HG03045 (cell line): Measurements from ENCODE around the gene DERL3.

ENCODE experiments used
- ATAC-seq: cut with Tn5 transposase; IDR thresholded peaks from one replicate; pipeline ENCODE4 v1.9.1; 2021; ENCODE audit warnings: mild to moderate bottlenecking, moderate library complexity; ENCODE audit not compliant: unreplicated experiment

Gene DERL3

DNA sequence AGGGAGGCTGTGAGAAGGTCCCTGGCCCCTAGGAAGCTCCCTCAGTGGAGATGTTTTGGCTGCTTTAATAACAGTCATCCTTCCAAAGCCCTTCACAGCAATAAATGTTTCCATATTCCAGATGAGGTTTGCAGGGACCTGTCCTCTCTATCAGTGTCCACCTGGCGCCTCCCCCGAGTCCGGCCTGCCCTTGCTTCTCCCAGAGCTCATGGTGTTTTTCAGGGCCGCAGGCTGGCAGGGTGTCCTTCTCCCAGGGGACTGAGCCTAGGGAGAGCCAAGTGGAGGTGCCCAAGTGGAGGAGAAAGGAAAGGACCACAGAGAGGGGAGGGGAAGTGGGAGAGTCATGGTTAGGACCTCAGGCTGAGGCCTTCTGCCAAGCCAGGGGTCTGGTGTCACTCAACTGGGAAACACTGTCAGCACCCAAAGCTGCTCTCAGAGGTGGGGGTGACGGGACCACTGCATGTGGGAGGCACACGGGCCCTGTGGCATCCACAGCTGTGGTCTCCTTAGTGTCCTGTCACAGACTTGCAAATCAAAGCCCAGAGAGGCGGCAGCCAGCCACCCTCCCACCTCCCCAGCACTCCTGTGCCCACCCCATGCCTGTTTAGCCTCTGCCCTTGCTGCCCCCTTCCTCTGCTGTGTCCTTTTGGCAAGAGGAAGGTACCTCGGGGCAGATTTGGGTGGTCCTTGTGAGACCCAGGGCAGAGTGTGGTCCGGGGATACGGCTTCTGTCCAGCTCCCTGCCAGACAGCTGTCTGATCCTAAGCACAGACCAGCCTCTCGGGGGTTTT, 6.4 kb downstream of the DERL3 start:
- no peak for ATAC-seq

DNA sequence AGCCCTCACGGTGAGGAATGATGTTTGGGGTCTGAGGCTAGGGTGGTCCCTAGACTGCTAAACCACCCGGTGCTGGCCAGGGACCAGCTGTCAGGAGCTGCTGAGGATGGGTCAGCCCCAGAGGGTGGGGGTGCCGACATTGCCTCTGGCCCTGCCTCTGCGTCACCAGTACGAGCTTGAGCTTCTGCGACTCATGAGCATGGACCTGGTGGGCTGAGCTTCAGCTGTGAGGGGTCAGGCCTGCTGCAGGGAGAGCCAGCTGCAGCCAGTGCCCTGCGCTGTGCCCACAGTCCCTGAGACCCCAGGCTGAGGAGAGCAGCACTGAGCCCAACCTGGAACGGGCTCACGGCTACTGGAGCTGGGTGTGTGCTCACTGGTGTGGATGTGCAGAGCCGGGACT, 7.0 kb downstream of the DERL3 start:
- no peak for ATAC-seq

DNA sequence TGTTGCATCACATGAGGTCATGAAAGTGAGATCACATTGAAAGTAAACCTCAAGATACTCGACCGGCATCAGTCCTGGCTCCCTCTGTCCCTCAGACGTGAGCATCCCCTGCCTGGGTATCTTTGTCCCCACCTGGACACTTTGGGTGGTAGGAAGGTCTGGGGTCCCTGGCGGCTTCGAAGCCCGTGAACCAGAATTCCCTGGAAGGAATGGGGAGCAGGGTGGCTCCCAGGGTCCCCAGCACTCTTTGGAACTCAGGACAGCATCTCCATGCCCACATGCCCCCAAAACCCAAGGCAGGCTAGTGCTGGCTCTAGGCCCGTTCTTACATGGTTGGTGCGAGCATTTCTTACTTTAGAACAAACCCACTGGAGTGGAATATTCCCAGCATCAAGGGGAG, 7.5 kb downstream of the DERL3 start:
- no peak for ATAC-seq

DNA sequence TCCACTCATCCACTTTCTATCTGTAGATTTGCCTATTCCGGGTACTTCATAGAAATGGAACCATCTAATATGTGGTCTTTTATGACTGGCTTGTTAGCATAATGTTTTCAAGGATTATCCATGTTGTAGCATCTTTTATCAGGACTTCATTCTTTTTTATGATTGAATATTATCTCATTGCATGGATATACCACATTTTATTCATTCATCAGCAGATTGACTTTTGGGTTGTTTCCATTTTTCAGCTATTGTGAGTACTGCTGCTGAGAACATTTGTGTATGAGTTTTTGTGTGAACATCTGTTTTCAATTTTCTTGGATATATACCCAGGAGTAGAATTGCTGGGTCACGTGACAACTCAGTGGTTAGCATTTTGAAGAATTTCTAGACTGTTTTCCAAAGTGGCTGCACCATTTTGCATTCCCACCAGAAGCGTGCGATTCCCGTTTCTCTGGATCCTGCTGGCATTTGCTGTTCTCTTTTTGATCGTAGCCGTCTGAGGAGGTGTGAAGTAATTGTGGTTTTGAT, 8.9 kb downstream of the DERL3 start:
- ATAC-seq: no peak

DNA sequence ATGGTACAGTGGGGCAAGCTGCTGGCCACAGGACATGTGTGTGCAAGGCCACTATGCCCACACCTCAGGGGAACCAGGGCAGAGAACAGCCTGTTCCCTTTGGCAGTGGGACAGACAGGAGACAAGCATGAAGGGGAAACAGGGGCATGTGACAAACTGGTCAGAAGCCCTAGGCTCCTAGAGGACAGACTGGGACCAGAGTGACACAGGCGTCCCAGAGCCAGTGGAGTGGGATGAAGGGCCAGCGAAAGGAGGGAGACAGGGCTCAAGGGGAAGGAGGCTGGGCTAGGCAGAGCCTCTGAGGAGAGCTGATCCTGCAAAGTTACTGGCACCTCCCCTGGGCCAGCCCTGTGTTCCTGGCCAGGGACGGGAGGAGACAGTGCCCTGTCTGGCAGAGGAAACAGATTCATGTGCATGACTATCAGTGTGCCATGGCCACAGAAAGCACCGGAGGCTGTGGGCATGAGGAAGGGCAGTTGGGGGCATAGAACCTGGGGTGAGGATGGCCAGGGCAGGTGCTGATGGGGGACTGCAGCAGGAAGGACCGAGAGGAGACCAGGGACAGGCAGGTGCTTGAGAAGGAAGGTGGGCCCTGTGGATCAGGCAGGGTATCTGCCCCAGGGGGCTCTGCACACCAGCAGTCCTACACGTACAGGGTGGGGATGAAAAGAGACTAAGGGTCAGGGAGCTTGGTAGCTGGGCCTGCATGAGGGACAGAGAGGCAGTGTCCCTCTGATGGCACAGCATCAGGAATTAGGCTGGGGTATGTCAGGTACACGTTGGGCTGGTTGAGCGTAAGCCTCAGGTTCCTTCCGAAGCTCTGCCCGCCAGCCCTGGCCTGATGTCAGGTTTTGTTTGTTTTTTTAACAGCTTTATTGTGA, 9.8 kb downstream of the DERL3 start:
- ATAC-seq: no peak

DNA sequence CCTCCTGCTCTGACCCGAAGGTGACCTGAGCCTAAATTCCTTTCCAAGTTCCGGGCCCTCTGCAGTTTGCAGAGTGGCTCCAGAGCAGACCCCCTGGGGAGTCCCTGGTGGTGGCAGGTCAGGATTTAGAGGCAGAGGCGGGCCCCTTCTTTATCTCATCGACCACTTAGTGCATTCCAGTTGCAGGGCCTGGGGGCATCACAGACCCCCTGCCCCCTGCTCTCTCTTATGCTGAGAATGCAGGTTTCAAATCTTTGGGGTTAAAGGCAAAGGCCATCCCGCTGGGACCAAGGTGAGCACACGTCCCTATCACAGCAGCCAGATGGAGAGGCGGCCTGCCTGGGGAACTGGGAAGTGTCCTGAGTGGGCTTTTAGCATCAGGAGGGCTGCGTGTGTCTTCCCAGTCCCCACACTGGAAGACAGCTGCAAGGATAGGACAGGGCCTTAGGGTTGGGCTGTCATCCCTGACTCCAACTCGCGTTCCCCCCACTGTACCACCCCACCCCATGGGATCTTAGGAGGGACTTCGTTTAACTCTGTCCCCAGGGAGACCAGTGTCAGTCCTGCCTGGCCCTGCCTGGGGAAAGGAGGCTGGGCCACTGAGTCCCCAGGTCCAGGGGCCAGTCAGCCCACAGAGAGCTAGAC, 11.3 kb downstream of the DERL3 start:
- no peak for ATAC-seq

DNA sequence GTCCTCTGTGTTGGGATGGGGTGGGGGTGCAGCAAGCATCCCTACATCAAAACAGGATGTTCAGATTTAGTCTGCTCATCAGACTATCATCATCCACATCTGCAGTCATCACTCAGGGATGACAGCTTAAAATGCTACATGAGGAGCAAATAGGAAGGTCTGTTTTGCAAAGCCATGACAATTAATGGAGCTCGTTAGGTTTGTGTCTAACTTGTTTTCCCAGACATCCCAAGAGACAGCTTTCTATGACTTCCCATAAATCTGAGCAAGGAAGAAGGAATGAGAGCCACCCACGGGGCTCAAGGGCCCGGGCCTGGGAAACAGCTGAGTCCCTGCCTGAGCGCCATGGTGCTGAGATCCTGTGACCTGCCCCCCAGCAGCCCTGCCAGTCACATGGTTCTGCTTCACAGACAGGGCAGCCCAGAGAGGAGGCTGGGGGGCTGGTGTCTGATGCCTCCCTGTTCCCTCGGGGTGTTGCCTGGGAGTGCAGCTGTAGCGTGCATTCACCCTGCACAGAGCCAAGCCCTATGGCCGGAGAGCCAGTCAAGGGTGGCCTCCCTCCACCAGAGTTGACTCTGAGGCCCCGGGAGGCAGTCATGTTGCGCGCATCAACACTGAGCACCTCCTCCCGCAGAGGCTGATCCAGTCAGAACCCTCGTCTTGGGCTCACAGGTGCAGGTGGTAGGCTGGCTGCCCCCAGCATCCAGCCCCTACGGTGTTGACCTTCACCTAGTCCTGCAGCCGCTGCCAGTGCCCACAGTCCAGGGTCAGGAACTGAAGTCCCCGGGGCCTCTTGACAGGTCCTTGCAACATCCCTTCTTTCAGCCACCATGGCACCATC, 12.1 kb downstream of the DERL3 start:
- no peak for ATAC-seq

DNA sequence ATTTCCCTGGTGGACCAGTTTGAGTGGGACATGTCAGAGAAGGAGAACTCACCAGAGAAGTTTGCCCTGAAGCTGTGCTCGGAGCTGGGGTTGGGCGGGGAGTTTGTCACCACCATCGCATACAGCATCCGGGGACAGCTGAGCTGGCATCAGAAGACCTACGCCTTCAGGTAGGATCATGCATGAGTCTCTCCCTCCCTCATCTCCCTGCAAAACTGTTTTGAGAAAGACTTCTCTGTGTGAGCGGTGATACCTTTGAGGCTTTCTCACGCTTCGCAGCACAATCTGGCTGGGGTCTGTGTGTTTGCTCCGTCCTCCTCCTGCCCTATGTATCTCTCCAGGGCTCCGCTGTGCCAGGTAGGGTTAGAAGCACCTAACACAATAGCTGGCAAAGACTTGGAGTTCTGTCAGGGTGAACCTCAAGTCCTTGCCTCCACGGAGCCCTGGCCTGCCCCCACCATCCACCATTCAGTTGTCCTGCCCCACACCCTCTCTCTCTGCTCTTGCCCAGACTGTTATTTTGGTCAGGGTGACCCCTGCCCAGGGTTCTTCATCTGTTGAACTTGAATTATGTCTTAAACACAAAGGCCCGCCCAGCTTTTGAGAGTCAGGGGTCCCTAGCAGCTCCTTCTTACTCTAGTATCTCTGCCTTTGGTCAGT, 13.4 kb downstream of the DERL3 start:
- no peak for ATAC-seq

DNA sequence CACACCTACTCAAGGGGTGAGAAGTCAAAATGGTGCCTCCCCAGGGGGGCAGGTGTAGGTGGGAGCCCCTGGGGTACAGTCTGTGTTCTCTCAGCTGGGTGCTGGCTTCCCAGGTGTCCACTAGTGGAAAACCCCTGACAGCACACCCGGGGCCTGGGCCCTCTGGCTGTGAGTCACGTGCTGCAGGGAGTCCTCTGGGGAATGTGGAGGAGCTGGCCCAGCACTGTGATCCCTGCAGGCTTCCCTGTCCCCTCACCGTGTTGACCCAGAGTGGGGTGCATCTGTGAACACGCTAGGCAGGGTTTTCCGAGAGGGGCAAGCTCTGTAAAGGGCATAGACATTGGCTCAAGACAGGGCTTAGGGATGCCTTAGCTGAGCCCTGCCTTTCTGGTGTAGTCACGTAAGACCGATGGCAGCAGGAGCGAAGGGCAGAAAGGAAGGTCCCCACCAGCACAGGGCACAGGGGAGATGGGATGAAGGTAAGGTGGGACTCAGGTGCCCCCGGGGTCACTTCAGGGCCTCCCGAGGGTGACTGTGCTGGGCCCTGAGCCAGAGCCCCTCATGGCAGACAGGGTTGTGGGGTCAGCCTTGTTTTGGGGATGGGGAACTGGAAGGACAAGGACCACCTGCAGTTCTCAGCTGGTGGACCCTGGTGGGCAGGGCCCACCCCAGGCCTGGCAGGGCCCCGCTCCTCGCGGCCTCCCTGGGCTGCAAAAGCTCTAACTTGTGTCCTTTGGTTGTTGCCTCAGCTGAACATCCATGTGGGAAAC, 14.1 kb downstream of the DERL3 start:
- ATAC-seq: no peak

DNA sequence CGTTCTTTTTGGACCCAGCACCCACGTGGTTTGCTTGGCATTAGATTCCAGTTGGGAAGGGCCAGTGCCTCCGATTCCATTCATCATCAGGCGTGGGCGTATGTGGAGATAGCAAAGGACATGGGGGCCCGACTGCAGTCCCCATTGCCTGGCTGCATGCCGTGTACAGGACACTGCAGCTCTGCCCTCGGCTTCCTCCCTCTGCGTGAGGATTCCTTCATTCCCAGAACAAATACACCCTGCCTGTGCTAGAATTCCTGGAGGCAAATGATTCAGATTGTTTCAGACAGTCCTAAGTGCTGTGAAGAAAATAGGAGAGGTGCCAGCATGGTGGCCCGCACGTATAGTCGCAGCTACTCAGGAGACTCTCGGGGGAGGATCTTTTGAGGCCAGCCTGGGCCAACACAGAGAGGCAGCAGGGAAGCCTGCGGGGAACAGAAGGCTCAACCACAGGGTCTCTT, 15.4 kb downstream of the DERL3 start:
- ATAC-seq: no peak

DNA sequence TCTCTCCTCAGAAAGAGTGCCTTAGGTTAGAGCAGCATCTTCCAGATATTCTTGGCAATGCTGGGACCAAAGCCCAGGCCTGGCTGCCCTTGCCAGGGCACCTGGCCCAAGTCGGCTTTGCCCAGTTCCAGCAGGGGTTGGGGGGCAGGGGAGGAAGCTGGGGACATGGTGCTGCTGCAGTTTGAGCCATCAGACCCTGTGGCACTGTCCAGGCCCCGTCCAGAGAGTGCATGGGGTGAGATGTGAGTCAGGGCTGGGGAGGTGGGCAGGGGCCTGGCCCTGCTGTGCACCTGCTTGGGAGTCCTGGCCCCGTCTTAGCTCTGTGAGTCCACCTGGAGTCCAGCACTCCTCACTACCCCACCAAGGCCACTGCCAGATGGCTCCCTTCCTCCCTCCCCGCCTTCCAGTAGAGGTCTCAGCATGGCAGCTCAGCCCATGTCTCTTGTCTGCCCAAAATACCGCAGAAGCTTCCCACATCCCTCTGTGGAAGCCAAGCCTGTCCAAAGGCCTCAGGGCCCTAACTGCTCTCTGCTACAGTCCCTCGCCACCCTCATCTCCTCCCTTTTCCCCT, 16.6 kb downstream of the DERL3 start:
- ATAC-seq: no peak

DNA sequence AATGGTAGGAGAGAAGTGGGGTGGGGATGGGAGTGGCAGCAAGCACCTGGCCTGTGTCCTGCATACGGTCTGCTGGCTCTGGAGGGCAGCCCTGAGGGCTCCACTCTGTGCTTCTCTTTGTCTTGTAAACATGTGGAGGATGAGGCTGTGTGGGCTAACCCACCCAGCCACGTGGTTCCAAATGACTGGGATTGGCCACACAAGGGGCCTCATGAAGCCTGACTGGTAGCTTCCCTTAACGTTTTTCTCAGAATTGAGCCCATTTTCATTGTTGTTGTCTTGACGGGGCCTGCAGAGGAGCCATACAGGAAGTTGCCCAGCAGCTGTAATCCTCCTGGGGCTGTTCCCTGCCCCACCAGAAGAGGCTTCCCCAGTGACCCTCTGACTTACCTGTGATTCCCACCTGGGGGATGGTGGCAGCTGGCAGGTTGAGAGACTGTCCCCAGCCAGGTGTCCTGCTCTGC, 18.0 kb downstream of the DERL3 start:
- ATAC-seq: no peak

DNA sequence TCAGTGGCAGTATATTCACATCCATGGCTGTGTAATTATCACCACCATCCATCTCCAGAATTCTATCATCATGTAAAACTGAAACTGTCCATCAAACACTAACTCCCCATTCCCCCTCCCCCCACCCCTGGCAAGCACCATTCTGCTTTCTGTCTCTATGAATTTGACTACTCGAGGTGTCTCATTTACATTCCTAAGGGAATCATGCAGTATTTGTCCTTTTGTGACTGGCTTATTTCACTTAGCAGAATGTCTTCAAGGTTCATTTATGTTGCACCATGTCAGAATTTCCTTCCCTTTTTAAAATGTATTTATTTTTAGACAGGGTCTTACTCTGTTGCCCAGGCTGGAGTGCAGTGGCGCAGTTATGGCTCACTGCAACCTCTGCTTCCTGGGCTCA, 20.3 kb downstream of the DERL3 start:
- no peak for ATAC-seq

DNA sequence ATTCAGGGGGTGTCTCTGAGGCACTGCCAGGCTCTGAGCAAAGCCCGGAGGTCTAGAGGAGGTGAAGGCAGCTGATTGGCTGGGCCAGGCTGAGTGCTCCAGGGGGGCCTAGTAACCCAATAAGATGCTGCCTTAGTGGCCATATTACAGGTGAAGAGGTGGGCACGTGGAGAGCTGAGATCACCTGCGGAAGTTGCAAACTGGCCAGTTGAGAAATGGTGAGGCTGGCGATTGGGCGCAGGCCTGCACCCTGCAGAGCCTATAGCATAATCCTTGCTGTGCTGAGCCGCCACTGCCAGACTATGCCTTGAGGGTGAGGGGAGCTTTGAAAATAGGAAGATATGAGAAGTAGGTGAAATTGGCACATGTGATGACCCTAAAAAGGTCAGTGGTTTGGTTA, 21.7 kb downstream of the DERL3 start:
- ATAC-seq: no peak

DNA sequence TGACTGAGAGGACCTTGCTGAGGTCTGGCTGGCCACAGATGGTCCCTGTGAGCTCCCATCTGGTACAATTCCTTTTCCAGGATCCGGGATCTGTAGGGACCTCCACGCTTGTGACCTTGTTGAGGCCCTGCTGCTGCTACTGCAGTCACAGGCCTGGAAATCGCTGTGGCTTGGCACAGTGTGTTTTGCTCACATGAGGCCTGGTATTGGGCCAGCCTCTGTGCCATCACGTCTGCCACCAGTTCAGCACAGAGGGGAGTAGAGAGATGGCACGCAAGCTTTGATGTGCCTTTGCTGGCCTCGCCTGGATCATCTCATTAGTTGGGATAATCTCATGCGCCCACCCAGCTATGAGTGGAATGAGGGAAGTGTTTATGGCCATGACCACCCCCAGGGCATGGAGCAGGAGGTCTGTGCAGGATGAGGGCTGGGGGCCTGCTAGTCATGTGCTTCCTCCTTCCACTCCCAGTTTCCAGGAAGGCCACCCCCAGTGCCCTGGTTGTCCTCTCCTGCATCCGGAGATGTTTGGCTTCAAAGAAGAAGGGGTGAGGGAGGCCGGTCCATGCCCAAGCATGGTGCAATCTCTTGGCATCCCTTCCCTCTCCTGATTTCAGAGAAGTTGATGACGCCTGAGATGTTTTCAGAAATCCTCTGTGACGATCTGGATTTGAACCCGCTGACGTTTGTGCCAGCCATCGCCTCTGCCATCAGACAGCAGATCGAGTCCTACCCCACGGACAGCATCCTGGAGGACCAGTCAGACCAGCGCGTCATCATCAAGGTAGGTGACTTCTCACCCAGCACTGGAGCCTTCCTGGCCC, 22.4 kb downstream of the DERL3 start:
- ATAC-seq: no peak

DNA sequence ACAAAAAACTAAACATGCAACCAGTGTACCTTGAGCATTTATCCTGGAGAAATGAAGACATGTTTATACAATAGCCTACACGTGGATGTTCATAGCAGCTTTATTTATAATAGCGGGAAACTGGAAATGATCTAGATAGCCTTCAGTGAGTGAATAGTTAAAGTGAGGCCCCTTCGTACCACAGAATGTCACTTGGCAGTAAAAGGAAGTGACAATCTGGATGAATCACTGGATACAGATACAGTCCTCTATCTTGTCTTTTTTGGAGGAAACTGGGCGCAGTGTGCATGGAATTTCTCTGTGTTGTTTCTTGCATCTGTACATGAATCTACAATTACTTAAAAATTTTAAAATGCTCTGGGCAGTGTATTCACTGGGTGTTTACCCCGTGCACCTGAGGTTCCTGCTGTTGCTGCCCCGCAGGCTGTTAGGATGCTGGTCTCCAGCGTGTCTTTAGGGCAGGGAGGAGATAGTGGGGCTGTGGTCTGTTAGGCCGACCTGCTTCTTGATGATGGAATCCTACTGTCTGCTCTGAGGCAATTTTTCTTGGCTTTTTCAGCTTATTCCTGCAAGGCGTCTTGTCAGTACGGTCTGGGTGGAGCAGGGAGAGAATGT, 23.2 kb downstream of the DERL3 start:
- ATAC-seq: no peak

DNA sequence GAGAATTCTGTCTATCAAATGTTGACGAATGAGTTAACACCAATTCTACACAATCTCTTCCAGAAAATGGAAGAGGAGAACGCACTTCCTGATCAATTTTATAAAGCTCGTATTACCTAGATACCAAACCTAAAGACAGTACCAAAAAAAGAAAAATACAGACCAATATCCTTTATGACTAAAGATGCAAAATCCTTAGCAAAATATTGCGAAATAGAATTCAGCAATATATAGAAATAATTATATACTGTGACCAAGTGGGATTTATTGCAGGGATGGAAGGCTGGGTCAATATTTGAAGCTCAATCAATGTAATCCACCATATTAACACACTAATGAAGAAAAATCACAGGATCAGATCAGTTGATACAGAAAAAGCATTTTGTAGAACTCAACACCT, 26.4 kb downstream of the DERL3 start:
- no peak for ATAC-seq
